HG03060 (cell line): Measurements from ENCODE around the gene SH3BP4.

ENCODE experiments used
- ATAC-seq: cut with Tn5 transposase; IDR thresholded peaks from one replicate; pipeline ENCODE4 v1.9.1; 2021; ENCODE audit warnings: low read depth, moderate number of reproducible peaks; ENCODE audit not compliant: unreplicated experiment

SH3BP4 gene

GRCh38 chr2:235032949-235033348 is 81.1 kb downstream of the SH3BP4 start:
- ATAC-seq, result no peak

DNA sequence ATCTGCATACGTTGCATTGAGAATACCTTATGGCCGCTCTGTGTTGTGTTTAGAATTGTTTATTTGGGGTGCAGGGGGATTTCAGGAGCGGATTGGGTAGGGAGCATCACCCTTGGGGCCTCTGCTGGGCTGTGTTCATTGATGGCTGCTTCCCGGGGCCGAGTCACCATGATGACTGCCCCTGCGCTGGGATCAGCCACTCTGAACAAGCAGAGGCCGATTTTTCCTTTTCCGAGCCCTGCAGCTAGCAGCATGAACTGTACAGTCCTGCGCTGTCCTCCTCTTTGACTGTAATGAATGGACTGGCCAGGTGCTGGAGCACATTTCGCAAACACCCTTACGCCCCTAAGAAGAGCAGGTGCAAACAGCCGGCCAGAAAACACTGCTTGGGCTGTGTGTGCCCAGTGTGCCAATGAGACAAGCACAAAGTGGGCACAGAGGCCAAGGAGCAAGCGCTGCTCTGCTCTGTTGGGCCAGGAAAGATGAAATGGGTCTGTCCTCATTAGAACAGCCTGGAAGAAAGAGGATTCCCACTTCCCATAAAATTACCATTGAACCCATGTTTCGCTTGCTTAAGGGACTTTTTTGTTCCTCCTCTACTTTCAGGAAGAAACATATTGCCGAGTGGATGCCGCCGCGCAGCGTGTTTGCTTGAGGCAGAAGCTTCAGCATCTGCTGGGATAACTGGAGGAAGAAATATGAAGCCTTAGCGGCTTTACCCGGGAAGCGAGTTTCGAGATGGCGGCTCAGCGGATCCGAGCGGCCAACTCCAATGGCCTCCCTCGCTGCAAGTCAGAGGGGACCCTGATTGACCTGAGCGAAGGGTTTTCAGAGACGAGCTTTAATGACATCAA is 82.7 kb downstream of the SH3BP4 start:
- no peak for ATAC-seq

DNA sequence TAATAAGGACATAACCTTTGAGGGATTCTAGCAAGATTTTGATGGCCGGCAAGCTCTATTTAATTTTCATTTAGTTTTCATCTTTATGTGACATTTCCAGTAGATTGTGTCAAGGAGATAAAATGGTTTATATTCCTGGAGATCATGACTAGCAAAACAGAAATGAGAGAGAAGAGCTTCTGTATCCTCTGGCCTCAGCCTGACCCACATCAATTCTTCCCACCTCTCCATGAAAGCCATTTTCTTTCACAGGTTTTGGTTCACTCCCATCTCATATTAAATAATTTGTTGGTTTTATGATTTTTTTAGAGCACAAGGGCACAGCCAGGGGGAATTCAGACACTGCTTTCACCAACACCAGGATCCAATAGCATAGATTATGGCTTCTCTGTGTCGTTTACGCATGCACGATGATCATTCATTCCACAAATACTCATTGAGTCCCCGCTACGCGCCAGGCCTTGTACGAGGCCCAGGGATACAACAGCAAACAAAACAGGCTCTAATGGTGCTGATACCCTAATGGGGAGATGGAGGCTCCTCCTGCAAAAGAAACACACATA is 85.9 kb downstream of the SH3BP4 start:
- no peak for ATAC-seq

DNA sequence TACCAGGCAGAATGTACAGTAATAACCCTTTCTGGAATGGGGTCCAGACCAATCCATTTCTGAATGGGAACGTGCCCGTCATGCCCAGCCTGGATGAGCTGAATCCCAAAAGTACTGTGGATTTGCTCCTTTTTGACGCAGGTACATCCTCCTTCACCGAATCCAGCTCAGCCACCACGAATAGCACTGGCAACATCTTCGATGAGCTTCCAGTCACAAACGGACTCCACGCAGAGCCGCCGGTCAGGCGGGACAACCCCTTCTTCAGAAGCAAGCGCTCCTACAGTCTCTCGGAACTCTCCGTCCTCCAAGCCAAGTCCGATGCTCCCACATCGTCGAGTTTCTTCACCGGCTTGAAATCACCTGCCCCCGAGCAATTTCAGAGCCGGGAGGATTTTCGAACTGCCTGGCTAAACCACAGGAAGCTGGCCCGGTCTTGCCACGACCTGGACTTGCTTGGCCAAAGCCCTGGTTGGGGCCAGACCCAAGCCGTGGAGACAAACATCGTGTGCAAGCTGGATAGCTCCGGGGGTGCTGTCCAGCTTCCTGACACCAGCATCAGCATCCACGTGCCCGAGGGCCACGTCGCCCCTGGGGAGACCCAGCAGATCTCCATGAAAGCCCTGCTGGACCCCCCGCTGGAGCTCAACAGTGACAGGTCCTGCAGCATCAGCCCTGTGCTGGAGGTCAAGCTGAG is 89.6 kb downstream of the SH3BP4 start:
- no peak for ATAC-seq

- no peak for ATAC-seq
Measured at GRCh38 chr2:235041918-235042575, 90.2 kb downstream of the SH3BP4 start.

GRCh38 chr2:235042576-235043515 is 91.0 kb downstream of the SH3BP4 start:
- ATAC-seq, result no peak

- no peak for ATAC-seq
Measured at GRCh38 chr2:235043762-235044500, 92.1 kb downstream of the SH3BP4 start.

DNA sequence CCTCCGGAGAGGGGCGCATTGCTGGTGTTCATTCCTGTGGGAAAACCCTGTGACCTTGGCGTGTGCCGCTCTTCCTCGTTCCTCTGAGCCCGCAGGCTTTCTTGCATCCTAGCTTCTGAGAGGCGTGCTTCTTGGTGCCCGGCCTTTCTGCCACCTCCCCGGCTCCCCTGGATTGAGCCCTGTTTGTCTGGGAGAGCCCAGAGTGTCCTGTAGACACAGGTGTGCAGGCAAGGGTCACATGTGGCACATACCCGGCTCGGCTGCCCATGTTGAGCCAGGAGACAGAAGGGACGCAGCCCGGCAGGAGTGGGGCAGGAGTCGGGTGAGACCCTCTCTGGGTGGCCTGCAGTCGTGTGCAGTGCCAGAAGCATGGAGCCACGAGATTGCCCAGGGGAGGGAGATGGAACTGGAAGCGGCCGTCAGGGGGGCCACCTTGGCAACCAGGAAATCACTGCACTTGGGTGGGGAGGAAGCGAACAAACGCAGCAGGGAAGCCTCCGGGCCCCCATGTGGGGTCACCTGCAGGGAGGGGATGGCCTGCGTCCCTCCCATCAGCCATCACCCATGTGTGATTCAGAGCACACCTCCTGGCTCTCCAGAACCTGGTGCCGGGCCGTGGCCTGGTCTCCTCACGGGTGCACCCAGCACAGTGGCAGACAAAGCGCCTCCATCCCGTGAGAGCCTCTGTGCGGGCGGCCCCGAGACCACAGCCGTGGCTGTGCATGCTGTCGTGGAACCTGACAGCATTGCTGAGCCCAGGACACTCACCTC is 92.9 kb downstream of the SH3BP4 start:
- ATAC-seq, result no peak

GRCh38 chr2:235045336-235045972 is 93.6 kb downstream of the SH3BP4 start:
- peak; percentile 73 for ATAC-seq

DNA sequence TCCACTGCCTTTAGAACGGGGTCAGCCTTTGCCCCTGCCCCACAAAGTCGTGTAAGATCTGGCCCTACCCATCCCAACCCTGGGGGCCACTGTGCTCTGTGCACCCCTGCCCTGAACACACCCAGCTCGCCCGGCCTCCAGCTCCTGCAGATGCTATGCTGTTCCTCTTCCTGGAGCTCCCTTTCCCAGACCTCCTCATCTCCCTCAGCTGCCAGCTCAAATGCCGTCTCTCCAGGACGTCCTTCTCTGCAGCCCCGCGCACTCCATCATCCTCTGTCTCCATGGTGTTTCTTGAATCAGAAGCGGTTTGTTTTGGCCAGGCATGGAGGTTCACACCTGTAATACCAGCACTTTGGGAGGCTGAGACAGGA is 94.1 kb downstream of the SH3BP4 start:
- no peak for ATAC-seq

DNA sequence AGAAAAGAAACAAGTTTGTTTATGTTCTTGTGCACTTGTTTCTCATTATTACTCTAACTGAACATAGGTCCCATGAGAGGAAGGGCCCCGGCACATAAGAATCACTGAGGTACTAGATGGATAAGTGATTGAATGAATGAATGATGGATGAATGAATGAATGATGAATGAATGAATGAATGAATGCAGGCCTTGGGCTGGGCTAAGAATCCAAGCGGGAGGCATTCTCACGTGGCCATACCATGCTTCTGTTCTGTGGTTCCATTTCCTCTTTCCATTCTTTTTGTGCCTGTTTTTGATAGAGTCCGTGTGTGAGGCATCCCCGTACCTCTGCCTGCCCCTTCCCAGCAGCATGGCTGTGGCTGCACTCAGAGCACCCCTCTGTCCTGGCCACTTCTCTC is 94.8 kb downstream of the SH3BP4 start:
- no peak for ATAC-seq

DNA sequence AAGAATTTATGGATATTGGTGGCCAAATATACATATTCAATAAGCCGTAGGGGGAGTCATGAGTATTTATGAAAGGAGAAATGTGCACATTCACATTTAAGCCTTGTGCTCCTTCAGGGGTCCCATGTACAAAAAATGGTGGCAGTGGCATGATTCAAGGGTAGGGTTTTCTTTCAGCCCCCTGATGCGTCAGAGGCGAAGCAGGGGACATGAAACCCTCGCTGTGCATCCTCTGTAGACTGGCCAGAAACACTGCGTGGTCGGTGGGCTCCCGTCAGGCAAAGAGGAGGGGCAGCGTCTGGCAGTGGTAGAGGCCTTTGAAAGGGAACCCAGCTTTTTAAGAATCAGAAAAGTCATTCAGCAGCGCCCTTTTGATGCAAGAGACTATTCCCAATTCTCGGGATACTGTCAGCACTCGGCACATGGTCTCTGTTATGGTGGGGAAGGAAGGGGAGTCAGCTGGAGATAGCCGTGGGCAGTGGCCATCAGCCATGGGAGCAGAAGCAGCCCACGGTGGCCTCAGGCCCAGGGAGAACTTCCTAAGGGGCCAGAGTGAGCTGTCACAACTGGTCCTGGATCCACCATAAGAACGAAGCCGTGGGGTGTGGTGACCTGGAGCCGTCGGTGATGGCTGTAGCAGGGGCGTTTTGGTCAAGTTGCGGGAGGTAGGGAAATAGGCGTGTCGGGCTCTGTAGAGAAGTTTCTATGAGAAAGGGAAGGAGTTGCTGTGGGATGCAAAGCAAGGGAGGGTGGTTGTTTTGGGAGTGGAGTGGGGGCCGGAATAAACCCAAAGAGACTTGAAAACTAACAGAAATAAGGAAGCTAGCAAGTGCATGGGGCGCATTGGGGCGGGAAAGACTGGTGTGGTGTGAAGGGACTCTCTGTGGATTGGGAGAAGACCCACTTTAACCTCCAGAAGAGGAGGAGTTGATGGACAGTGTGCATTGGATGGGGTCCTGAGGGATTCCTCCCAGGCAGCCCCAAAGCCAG is 95.6 kb downstream of the SH3BP4 start:
- ATAC-seq, result no peak

DNA sequence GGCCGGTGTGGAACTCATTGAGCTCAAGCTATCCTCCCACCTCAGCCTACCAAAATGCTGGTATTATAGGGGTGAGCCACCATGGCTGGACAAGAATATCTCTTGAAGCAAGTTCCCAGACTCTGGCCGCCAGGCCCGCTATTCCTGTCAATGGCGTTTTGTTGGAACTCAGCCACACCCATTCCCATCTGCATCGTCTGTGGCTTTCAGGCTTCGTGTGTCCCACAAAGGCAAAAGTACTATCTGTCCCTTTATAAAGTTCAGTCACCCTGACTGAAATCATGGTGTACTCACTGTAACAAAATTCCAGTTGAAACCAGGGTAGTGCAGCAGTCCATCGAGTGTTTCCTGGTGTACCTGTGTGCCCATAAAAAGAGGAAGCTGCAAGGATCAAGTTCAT is 96.7 kb downstream of the SH3BP4 start:
- no peak for ATAC-seq

DNA sequence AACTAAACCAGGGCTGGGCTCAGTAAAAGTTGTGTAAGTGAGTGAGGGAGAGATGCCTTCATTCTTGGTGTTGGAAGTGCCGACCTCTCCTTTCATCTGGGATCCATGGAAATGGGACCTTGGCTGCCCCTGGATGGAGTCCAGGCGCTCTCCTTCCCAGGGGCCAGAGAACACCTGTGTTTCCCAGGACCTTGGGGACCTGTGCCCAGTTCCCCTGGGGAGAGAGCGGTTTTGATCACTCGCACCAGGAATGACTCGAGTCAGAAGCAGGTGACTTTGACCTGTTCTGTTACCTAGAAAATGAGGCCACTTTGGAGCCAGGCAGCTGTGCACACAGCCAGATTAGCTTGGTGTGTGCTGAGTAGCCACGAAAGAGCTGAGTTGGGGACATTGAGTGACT is 97.3 kb downstream of the SH3BP4 start:
- ATAC-seq, result no peak

DNA sequence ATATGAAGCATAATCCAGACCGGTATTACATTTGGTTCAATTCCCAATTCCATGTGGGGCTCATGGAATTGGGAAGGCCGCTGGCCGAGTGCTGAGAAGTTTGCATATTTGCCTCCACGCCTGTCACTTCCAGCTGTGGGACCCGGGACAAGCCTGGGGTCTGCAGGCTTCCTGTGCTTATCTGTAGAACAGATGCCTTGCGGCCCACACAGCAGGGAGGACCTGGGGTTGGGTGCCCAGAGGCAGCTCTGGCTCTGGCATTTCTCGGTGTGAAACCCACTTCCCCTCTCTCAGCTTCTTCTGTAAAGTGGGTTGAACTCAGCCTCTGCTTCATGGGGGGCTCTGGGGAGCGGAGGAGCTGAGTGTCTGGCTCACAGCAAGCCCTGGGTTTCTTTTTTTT is 97.9 kb downstream of the SH3BP4 start:
- ATAC-seq, result no peak

DNA sequence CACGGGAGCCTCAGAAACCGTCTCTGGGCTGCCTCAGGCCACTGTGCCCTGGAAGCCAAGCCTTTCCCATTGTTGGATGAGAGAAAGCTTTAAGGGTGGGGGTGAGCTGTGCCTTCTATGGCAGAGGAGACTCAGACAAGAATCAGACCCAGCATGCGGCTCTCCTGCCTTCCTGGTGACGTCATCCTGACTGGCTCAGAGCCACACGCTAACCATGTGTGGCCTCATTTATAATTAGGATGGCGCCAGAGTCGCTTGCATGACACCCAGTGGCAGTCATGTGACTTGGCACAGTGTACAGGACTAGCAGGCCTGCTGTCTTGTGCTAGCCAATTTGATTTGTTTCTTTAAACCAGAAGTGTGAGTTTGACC is 99.1 kb downstream of the SH3BP4 start:
- ATAC-seq, result no peak
